Measurements from ENCODE around the gene PRKCE.
"Not testable (repeated sequence)": the region's sequence is repeated elsewhere in the genome, so short reads cannot be mapped to it uniquely, and the experiment has no call there.

PRKCE gene

GRCh38 chr2:45913539-45913938 is 262.1 kb downstream of the PRKCE start:
- H3K9me3 ChIP-seq: no peaks in the 10 kb centered on the region
- intact Hi-C loops (cut with DNase I; ENCODE audit: low total_unique reads): no loop called here
- DNase-seq: no peak
- H3K27me3 ChIP-seq: no peaks in the 10 kb centered on the region
- peaks cover 0 to 7% (median 0%) of the 10 kb centered on the region in 4 donors for H3K4me1 ChIP-seq
- TF ChIP-seq CTCF (IDR thresholded peaks at IDR 0.05): no peak
- H3K36me3 ChIP-seq: no peaks in the 10 kb centered on the region
- no peak overlapping the region for H3K27ac ChIP-seq
- no peak overlapping the region for H3K4me3 ChIP-seq

GRCh38 chr2:45915523-45915922 is 264.0 kb downstream of the PRKCE start:
- Histone ChIP-seq H3K36me3 (no peaks in the 10 kb centered on the region), H3K27ac (no peak overlapping the region), H3K4me1 (peaks cover 0 to 10% (median 0%) of the 10 kb centered on the region in 4 donors), H3K9me3 (no peaks in the 10 kb centered on the region), H3K27me3 (no peaks in the 10 kb centered on the region), H3K4me3 (no peak overlapping the region)
- DNase-seq: no peak
- no peak for TF ChIP-seq CTCF (IDR thresholded peaks at IDR 0.05)
- intact Hi-C loops (cut with DNase I; ENCODE audit: low total_unique reads): no loop called here

GRCh38 chr2:45917561-45918176 is 266.2 kb downstream of the PRKCE start:
- H3K27me3 ChIP-seq; H3K27ac ChIP-seq; H3K36me3 ChIP-seq; DNase-seq; H3K4me3 ChIP-seq; H3K4me1 ChIP-seq; intact Hi-C loops (cut with DNase I; ENCODE audit: low total_unique reads); H3K9me3 ChIP-seq: not testable (repeated sequence)

- Histone ChIP-seq H3K27ac (no peak overlapping the region), H3K36me3 (no peaks in the 10 kb centered on the region), H3K27me3 (no peaks in the 10 kb centered on the region), H3K4me3 (no peak overlapping the region), H3K9me3 (no peaks in the 10 kb centered on the region), H3K4me1 (peaks cover 0 to 7% (median 0%) of the 10 kb centered on the region in 4 donors)
- no peak for TF ChIP-seq CTCF (IDR thresholded peaks at IDR 0.05)
- intact Hi-C loops (cut with DNase I; ENCODE audit: low total_unique reads): no loop called here
- no peak for DNase-seq
These were observed 267.1 kb downstream of the PRKCE start for GRCh38 chr2:45918463-45919159.

- peaks cover 0 to 7% (median 0%) of the 10 kb centered on the region in 4 donors for H3K4me1 ChIP-seq
- no peak for DNase-seq
These were observed 267.7 kb downstream of the PRKCE start for GRCh38 chr2:45919160-45919650.

More at GRCh38 chr2:45919160-45919650, 267.7 kb downstream of the PRKCE start:
- no peak for TF ChIP-seq CTCF (IDR thresholded peaks at IDR 0.05)
- Histone ChIP-seq H3K4me3 (no peak overlapping the region), H3K9me3 (no peaks in the 10 kb centered on the region), H3K27ac (no peak overlapping the region), H3K27me3 (no peaks in the 10 kb centered on the region), H3K36me3 (no peaks in the 10 kb centered on the region)
- intact Hi-C loops (cut with DNase I; ENCODE audit: low total_unique reads): no loop called here
